HFFc6 (cell line): ENCODE data around the gene RNF26. TPM values are rescaled to one million over a fixed set of nuclear protein-coding genes. Genes with fewer than 3 reads are reported as not detected.

ENCODE experiments used
- DNase-seq: peaks from one replicate; pipeline ENCODE4 v3.0.0-alpha.2; 2018
- H3K27ac Mint-ChIP-seq: 2 replicates; pipeline ENCODE4 v1.8.0; 2020; ENCODE audit warnings: mild to moderate bottlenecking, mixed read lengths
- H3K27me3 Mint-ChIP-seq: 2 replicates; pipeline ENCODE4 v1.8.0; 2021; ENCODE audit warnings: mild to moderate bottlenecking, moderate library complexity, mixed read lengths; ENCODE audit not compliant: insufficient read depth
- H3K36me3 Mint-ChIP-seq: 2 replicates; pipeline ENCODE4 v1.8.0; 2021; ENCODE audit warnings: low read depth, mixed read lengths
- H3K4me1 Mint-ChIP-seq: 2 replicates; pipeline ENCODE4 v1.8.0; 2020; ENCODE audit warnings: low read depth, mixed read lengths
- H3K4me3 Mint-ChIP-seq: 2 replicates; pipeline ENCODE4 v1.8.0; 2020; ENCODE audit warnings: mild to moderate bottlenecking, moderate library complexity, mixed read lengths
- H3K9me3 Mint-ChIP-seq: 2 replicates; pipeline ENCODE4 v1.8.0; 2020; ENCODE audit warnings: mild to moderate bottlenecking, mixed read lengths
- total RNA-seq, 6 experiments: library from RNA; stranded (reverse); fragmentation: NEBNext Ultra II Directional; extraction: Animal tissue kit (Norgen Biotek cat#: 25700); gene quantifications; 2 replicates in 1 of 6; 3 replicates in 5 of 6; pipeline ENCODE4 v1.2.3, GENCODE V29; 2021
- TF ChIP-seq, protein P1 (sequence below): fragments of 200-600 bp; sonication (generic); IDR thresholded peaks from 2 replicates; pipeline ENCODE4 v1.5.0; 2021; ENCODE audit warnings: antibody characterized with exemption, mild to moderate bottlenecking

RNF26 gene
- total RNA-seq, 6 experiments from 2014 or later, result 48.6 to 63.5 (median 52.7) TPM

DNA sequence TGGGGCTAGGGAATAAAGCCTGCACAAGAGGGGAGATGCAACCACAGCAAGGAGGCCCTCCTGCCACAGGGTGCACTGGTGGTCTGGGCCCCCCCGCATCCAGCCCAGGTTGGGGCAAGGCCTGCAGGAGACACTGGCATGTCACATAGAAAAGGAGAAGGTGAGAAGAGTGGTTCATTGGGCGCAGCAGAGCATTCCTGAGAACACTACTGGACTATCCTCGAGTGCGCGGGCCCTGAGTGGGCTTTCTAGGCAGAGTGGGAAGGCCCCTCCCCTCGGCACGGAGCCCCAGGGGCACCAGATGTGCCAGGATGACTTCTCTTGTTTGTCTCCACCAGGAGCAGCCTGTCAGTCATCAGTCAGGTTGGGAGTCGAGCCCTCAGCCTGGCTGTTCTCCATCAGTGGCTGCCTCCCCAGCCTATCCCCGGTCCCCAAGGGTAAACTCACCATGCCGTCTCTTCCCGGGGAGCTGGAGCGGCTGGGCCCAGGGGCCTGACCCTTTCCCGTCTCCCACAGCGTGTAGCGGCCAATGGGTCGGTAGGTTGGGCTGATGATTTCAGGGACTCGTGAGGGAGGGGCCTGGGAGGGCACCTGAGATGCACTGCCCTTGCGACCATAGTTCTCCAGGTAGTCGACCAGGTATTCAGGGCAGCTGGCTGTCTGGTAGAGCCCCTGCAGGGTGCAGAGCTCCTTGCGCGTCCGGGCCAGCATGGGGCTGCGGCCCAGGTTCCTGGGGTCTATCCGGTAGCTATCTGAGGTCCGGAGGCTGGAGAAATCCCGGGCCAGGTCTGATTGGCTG, 38.1 kb downstream of the RNF26 start:
- Mint-ChIP-seq H3K9me3 (no peaks in the 10 kb centered on the region), H3K27ac (no peak overlapping the region), H3K4me3 (no peak overlapping the region), H3K36me3 (no peaks in the 10 kb centered on the region), H3K27me3 (no peaks in the 10 kb centered on the region; the same call in none of the 2 replicates), H3K4me1 (peaks cover 46% of the 10 kb centered on the region)
- TF ChIP-seq, protein P1, sequence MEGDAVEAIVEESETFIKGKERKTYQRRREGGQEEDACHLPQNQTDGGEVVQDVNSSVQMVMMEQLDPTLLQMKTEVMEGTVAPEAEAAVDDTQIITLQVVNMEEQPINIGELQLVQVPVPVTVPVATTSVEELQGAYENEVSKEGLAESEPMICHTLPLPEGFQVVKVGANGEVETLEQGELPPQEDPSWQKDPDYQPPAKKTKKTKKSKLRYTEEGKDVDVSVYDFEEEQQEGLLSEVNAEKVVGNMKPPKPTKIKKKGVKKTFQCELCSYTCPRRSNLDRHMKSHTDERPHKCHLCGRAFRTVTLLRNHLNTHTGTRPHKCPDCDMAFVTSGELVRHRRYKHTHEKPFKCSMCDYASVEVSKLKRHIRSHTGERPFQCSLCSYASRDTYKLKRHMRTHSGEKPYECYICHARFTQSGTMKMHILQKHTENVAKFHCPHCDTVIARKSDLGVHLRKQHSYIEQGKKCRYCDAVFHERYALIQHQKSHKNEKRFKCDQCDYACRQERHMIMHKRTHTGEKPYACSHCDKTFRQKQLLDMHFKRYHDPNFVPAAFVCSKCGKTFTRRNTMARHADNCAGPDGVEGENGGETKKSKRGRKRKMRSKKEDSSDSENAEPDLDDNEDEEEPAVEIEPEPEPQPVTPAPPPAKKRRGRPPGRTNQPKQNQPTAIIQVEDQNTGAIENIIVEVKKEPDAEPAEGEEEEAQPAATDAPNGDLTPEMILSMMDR, result no peak
- DNase-seq, result no peak

DNA sequence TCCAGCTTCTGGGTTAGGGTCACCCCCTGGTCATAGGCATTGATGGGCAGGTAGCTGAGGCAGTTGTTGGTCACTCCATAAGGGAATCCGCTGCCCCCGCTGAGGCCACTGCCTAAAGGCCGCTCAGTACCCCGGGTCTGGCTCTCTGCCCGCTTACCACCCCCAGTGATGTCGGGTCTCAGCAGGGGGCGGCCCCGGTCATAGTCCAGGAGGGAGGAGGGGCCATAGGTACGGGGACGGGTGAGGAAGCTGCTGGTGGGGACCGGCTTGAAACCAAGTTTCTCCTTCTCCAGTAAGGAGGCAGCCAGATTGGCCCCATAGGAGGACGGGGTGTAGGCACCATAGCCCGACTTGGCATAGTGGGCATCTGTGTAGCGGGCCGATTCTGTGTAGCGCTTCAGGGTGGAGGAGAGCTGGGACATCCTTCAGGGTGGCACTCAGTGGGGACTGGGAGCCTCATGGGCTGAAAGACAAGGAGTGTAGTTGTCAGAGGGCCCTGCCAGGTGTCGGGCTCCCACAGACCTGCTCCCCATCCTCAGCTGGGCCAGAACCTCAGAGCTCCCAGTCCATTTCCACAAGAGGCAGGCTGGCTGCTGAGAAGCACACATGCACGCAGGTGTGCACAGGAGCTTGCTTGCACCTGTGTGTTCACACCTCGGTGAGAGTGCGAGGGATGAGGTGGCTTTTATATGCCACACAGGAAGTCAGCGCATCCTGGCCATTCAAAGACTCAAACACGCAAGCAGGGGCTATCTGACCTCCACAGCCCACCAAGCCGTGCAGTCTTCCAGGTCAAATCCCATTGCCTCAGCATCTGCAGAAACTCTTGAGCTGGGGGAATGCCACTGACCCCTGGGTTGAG, 39.0 kb downstream of the RNF26 start:
- H3K36me3 Mint-ChIP-seq, result no peaks in the 10 kb centered on the region
- TF ChIP-seq, protein P1, result no peak
- DNase-seq, result no peak
- H3K4me3 Mint-ChIP-seq, result no peak overlapping the region
- no peaks in the 10 kb centered on the region; the same call in none of the 2 replicates for H3K27me3 Mint-ChIP-seq
- no peaks in the 10 kb centered on the region for H3K9me3 Mint-ChIP-seq
- H3K27ac Mint-ChIP-seq, result no peak overlapping the region
- peaks cover 43% of the 10 kb centered on the region for H3K4me1 Mint-ChIP-seq

DNA sequence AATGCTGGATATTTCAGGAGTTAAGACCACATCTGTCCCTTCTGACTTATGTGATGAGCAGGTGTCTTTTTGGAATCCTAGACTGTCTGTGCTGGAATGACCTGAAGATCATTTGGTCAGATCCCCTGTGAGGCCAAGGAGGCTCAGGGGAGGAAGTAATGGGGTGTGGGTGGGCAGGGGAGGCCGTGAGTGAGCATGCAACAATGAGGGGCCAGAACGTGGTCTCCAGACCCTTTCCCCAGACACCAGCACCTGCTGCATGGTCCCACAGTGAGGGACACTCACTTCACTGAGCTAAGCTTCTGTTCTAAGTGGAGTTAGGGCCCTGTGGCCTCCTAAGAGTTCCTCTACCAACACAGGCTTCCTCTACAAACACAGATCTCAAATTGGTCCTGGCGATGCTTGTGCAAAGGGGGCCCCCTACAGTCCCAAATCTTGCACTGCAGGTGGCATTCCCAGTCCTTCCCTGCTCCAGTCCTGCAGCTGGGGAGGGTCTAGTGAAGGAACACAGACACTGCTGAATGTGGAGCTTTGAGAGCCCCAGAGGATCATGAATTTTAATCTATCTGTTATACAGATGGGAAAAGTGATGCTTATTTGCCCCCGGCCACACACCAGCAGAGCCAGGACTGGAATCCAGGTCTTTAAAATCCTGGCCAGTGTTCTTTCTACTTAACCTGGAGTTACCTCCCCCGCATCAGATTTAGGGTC, 39.7 kb downstream of the RNF26 start:
- peak; percentile 66 for DNase-seq
- no peaks in the 10 kb centered on the region for H3K36me3 Mint-ChIP-seq
- no peaks in the 10 kb centered on the region for H3K9me3 Mint-ChIP-seq
- TF ChIP-seq, protein P1, result peak; percentile 92
- H3K4me3 Mint-ChIP-seq, result no peak overlapping the region
- H3K4me1 Mint-ChIP-seq, result peaks cover 39% of the 10 kb centered on the region
- H3K27me3 Mint-ChIP-seq, result no peaks in the 10 kb centered on the region; the same call in none of the 2 replicates
- peak overlapping the region; percentile 18; the same call in 1 of the 2 replicates for H3K27ac Mint-ChIP-seq

DNA sequence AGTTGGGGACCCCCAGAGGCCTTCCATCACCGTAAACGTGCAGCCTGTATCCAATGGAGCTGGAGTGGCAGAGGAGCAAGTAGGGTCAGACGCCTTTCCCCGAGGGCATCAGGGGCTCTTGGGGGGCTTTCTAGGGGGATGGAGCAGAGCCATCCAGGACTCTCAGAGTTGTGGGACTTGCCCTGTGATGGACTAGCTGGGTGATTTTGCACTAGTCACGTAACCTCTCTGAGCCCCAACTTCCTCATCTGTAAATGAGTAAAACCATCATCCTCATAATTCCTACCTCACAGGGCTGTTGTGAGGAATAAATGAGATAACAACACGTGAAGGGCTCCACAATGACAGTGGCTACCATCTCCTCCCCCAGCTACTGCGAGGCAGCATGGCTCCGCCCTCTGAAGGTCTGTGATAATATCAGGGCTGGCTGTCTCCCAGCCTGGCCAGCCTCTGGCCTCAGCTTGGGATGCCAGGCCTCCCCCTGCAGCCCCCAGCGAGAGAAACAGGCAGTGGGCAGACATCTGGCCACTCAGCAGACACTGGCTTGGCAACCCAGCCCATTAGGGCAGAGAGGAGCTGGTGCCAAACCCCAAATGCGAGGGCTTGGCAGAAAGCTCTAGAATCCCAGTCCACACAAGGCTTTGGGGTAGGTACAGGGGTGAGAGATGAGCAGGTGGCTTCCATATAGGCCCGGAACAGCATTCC, 40.5 kb downstream of the RNF26 start:
- no peak overlapping the region for H3K4me3 Mint-ChIP-seq
- H3K4me1 Mint-ChIP-seq, result peaks cover 39% of the 10 kb centered on the region
- peak overlapping the region; percentile 69; the same call in 1 of the 2 replicates for H3K27ac Mint-ChIP-seq
- peak; percentile 16 for DNase-seq
- H3K27me3 Mint-ChIP-seq, result no peaks in the 10 kb centered on the region; the same call in none of the 2 replicates
- H3K36me3 Mint-ChIP-seq, result no peaks in the 10 kb centered on the region
- TF ChIP-seq, protein P1, result no peak
- no peaks in the 10 kb centered on the region for H3K9me3 Mint-ChIP-seq
